PFSK-1 (cell line): Measurements from ENCODE around the gene GABRB1.

Experiments used
- FOXP2 ChIP-seq: optimal IDR thresholded peaks from 2 replicates; pipeline ENCODE3; 2011; ENCODE audit warnings: borderline replicate concordance, control low read depth, inconsistent platforms; ENCODE audit not compliant: insufficient read depth; ENCODE audit errors: extremely low read length, extremely low read depth
- POLR2AphosphoS5 ChIP-seq: IDR thresholded peaks from 2 replicates; pipeline ENCODE4 v1.6.1; 2012; ENCODE audit warnings: low read depth, mild to moderate bottlenecking, control low read depth, low read length, moderate library complexity
- REST ChIP-seq, 2 experiments: IDR thresholded peaks; 2 replicates each; pipeline versions ENCODE4 v1.6.1 to v1.8.0; 2011 to 2012; ENCODE audit warnings: low read depth in 2 of 2, low read length in 2 of 2, control low read depth in 1 of 2, inconsistent platforms in 1 of 2, mild to moderate bottlenecking in 1 of 2, moderate library complexity in 1 of 2; ENCODE audit not compliant: insufficient read depth in 1 of 2
- SIN3A ChIP-seq: IDR thresholded peaks from 2 replicates; pipeline ENCODE4 v1.6.1; 2012; ENCODE audit warnings: mild to moderate bottlenecking, low read length, moderate library complexity, borderline replicate concordance; ENCODE audit not compliant: insufficient read depth
- TAF1 ChIP-seq: IDR thresholded peaks from 2 replicates; pipeline ENCODE4 v1.6.1; 2012; ENCODE audit warnings: low read length, control low read depth, borderline replicate concordance; ENCODE audit not compliant: insufficient read depth

Gene GABRB1

GRCh38 chr4:47106561-47106960 lies 75.2 kb downstream of the GABRB1 start:
- TF ChIP-seq POLR2AphosphoS5 (no peak), FOXP2 (no peak), TAF1 (no peak), REST (IDR thresholded peaks at IDR 0.05; ENCODE audit: insufficient read depth in 1 of 2, low read depth in 2 of 2, low read length in 2 of 2) (no peak), SIN3A (no peak)

GRCh38 chr4:47109379-47109778 lies 78.0 kb downstream of the GABRB1 start:
- TF ChIP-seq POLR2AphosphoS5, result no peak
- TF ChIP-seq FOXP2, result no peak
- no peak for TF ChIP-seq REST (IDR thresholded peaks at IDR 0.05; ENCODE audit: insufficient read depth in 1 of 2, low read depth in 2 of 2, low read length in 2 of 2)
- no peak for TF ChIP-seq SIN3A
- no peak for TF ChIP-seq TAF1

GRCh38 chr4:47110546-47111132 lies 79.3 kb downstream of the GABRB1 start:
- TF ChIP-seq REST (IDR thresholded peaks at IDR 0.05; ENCODE audit: insufficient read depth in 1 of 2, low read depth in 2 of 2, low read length in 2 of 2) (no peak), POLR2AphosphoS5 (no peak), SIN3A (no peak), FOXP2 (no peak), TAF1 (no peak)

GRCh38 chr4:47118192-47118929 lies 87.0 kb downstream of the GABRB1 start:
- TF ChIP-seq TAF1, result no peak
- TF ChIP-seq SIN3A, result no peak
- no peak for TF ChIP-seq REST (IDR thresholded peaks at IDR 0.05; ENCODE audit: insufficient read depth in 1 of 2, low read depth in 2 of 2, low read length in 2 of 2)
- TF ChIP-seq FOXP2, result no peak
- no peak for TF ChIP-seq POLR2AphosphoS5
